HG02588 (cell line): Measurements from ENCODE around the gene HRG.

Source experiments
- ATAC-seq: cut with Tn5 transposase; IDR thresholded peaks from one replicate; pipeline ENCODE4 v1.9.1; 2021; ENCODE audit warnings: mild to moderate bottlenecking, moderate library complexity; ENCODE audit not compliant: unreplicated experiment

HRG gene

DNA sequence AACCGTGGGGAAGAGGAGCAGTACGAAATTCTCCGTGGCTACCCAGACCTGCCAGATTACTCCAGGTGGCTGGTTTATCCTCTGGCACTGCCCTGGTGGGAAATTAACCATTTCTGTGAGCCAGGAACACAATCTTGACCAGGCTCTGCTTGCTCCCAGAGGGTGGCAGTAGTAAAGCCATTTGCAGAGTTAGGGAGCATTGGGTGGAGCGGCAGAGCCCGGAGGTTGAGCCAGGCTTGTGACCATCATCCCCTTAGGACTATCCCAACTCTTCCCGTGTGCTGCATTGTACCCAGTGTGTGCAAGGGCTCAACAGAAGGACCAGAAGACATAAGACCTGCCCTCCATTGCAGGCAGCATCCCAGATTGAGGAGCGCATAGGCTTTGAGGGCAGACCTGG, 56.6 kb downstream of the HRG start:
- no peak for ATAC-seq

DNA sequence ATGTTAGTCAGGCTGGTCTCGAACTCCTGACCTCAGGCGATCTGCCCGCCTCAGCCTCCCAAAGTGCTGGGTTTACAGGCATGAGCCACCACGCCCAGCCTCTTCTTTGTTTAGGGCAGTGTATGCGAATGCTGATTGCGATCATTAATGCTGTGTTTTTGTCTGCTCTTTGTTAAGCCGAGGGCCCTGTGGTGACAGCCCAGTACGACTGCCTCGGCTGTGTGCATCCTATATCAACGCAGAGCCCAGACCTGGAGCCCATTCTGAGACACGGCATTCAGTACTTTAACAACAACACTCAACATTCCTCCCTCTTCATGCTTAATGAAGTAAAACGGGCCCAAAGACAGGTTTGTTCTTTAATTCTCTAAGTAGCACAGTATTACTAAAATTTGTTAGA, 59.1 kb downstream of the HRG start:
- no peak for ATAC-seq
